NCI-H2171 treated with DMSO at 0.1 percent for 48 hours (cell line): ENCODE measurements around the gene GLP1R.

Experiments used
- DNase-seq: peaks from one replicate; lab custom pipeline; 2025; lab: John Stamatoyannopoulos, UW

GLP1R gene

DNA sequence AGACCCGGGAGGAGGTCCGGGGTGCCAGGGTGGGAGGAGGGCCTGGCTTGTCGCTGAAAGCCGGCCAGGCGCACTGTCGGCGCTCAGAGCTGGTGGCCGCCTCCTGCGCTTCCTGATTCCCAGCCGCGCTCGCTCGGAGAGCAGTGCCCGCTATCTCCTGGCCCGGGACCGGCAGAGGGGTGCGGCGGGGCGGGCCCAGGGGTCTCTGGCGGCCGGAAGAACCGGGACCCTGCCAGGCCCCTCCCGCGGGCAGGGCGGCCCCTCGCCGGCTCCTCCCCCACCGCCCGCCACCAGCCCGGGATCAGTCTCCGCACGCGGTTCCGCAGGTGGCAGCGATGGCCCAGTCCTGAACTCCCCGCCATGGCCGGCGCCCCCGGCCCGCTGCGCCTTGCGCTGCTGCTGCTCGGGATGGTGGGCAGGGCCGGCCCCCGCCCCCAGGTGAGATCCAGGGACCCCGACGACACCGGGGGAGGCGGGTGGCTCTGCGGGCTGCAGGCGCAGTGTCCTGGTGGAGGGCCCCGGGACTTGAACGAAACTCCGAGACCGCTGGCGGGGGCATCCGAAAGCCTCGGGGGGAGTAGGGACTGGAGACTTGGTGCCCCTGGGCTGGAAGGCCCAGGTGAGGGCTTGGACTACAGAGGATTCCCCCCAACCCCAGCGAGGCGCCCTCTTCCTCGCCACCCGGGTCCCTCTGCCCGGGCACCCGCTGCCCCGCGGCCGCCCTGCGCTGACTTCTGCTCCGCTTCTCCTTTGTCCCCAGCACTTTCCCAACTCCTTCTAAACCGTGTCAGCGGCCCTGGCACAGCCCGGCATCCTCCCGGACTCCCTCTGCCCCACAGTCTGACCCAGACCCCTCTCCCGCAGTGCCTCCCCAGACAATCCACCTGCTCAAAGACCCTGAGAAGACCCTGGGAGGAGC, at the start of gene GLP1R:
Gene GLP1R (plus strand): TSS at position 301 of the 919 bp plus-strand sequence. CDS start 60 bp downstream, at position 361.
- DNase-seq, result no peak

DNA sequence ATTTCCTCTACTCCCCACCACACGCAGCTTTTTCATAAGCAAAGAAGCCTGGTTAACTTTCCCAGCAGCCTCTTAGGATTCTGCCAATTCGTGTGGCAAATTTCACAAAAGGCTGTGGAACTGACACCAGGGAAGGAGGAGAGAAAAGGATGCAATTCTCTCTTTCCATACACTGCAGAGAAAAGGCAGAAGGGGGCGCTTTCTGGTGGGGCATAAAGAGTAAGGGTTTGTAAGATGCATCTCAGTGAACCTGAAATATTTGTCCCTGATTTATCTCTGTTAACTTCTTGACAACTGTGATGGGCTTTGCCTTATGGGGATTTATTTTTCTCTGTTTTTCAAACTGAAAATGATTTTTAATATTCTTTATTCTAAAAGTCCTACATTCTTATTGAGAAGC, 45.5 kb upstream of the GLP1R start:
- DNase-seq, result no peak

DNA sequence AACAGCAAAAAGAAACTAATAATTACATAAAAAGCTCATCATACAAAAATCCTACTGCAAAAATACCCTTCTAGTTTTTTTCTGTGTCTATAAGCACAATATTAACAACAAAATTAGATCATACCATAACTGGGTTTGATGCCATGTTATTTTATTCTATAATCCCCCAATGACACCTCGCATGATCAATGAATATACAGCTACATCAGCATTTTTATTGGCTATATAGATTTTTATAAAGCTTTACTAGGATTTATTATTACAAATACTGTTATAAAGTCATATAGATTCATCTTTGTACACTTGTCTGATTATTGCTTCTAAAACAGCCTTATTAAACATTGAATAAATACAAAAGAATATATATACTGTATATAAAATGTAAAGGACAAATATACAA, 45.1 kb upstream of the GLP1R start:
- DNase-seq, result no peak

DNA sequence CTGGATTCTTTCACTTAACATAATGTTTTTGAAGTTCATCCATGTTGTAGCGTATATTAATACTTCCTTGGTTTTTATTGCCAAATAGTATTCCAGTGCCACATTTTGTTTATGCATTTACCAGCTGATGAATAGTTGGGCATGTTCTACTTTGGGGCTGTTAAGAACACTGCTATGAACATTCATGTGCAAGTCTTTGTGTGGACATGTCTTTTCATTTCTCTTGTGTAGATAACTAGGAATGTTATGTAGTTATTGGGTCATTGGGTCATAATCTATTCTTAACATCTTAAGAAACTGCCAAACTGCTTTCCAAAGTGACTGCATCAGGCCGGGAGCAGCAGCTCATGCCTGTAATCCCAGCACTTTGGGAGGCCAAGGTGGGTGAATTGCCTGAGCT, 43.8 kb upstream of the GLP1R start:
- no peak for DNase-seq

- no peak for DNase-seq
Measured at GRCh38 chr6:39005774-39006173, 42.8 kb upstream of the GLP1R start.

GRCh38 chr6:39007575-39007974, 41.0 kb upstream of the GLP1R start:
- DNase-seq, result no peak

- DNase-seq, result no peak
Measured at GRCh38 chr6:39008737-39009136, 39.8 kb upstream of the GLP1R start.

GRCh38 chr6:39009476-39009875, 39.1 kb upstream of the GLP1R start:
- no peak for DNase-seq

DNA sequence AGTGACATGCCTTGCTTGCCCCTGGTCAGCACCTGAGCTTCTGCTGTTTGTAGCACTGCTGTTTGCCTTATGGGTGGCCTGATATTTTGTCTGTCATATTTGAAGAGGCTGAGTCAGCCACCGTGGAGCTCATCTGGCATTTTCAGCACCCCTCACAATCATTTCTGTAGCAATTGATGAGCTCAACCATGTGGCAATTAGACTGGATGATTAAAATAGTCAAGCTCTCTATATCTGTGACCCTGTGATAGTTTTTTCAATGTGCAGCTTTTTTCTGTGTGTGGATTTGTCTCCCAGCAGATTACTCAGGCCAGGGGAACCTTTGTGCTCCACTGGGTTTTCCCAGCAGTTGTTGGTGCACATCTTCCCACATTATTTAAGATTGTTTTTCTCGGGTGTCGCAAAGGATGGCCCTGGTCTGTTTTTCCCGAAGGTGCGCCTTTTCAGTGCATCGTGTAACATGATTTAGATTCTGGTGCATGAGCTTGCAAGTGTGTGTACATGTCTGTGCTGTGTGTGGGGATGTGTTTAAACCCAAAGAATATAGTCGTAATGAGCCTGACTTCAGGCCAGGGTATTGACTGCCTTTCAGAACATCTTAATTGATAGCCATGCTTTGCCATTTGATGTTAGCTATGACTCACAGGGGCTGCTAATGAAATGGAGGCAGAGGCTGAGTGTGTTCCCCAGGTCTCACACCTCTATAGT, 31.6 kb upstream of the GLP1R start:
- DNase-seq, result no peak

GRCh38 chr6:39017547-39017880, 31.1 kb upstream of the GLP1R start:
- no peak for DNase-seq

DNA sequence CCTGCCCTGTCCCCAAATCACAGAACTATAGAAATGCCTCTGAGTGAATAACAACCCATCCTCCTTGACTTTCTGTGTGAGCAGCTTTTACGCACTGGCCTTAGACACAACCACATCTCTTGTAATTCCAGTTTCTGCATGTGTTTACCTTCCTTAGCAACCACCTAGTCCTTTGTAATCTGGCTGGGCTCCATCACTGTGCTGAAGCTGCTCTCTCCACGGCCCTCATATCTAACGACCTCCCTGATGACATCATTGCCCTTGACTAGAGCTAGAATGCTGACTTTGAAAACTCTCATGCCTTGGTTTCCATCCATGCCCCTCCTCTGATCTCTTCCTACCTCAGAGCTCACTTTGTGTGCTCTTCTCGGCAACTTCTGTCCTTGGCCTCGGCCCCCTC, 30.5 kb upstream of the GLP1R start:
- DNase-seq, result no peak

DNA sequence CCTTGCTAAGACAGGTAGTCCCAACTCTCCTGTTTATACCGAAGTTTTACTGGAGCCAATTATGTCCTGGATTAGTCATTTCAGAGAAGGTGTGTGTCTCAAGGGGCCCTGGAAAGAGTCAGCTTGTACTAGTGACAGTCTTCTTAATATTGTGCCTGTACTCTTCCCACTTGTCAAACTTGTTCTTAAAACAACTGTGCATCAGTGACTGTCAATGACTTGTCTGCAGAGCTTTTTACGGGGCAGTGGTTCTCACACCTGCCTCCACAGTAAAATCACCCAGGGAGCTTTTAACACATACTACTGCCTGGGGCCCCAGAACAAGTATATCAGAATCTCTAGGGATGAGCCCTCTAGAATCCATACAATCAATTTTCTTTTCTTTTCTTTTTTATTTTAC, 28.4 kb upstream of the GLP1R start:
- no peak for DNase-seq

- no peak for DNase-seq
Measured at GRCh38 chr6:39021041-39021440, 27.5 kb upstream of the GLP1R start.

DNA sequence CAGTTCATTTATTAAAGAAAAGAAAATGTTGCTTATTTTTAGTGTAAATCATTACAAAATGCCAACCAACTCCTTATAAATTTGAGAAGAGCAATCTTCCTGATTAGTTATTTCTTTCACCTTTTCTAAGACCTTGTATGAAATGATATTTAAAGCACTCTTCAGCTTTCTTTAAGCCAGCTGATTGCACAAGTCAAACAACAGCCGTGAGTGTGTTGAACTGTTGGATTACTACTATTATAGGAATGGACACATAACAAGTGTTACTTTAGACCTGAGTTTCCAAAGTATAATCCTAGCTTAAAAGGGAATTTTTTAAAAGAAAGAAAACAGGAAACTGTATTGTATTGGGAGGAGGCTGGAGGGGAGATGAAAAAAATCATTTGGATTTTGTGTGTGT, 26.8 kb upstream of the GLP1R start:
- no peak for DNase-seq

DNA sequence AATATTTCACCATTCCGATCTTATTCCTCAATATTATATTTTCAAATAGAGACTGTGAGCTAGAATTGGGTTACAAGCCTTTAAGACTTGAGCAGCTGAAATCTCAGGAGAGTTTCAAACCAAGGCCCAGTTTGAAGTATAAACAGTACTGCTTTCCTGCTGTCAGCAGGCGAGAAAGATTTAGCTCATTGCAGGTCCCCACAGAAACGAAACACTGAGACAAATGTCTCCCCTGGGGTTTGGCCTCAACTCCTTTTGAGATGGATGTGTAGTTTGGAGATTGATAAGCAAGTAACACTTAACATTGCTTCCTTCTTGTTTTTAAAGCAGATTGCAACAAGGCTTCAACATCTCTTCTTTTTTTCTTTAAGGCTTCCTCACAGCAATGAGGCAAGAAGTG, 22.4 kb upstream of the GLP1R start:
- peak; percentile 19 for DNase-seq

DNA sequence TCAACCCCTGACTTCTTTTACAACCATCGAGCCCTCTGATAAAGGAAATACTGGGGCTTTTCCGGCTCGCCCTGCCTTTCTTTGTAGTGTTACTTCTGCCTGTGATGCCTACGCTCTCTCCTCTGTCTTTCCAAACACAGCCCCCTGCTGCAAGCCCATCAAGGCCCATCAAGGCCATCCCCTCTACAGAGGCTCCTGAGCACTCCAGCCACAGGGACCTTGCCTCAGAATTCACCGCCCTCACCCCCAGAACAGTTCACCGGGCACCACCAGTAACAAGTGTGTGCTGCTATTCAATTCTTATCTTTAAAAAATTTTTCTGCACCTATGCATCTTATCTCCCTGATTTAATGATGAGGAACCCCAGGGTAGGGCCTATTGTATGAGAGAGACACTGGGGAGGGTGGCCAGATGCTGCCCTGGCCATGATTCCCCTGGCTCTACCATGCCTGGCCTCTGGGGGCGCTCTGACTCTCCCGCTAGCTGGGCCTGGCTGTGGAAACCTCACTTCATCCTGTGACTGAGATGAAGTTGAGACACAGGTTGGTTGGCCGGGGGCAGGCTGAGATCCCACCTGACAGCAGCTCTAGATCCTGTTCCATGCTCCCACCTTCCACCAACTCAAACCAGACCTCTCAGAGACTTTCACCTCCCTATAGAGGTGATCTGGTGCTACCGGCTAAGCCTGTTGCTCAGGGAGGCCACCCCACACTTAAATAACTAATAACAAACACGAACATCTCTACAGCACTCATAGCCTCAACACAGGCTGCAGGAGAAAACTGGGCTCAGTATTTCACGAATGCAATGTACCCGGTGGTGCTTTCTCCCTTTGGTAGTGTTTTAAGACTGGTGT, 19.2 kb upstream of the GLP1R start:
- DNase-seq, result peak; percentile 13

DNA sequence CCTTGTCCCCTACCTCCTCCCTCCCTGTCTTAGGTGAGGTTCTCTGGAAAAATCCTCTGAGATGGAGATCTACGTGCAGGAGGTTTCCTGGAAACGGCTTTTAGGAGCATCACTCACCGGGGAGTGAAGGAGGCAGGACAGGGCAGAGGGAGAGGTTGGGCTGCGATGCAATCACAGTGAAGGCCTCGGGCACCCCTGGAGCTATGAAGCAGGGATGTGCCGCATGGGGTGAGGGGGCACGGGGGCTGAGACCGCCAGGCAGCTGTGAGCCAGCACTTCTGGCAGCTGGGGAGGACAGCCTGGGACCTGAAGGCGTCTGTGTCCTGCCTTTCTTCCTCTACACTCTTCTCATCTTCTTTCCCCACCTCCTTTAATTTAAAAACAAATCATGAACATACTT, 12.9 kb upstream of the GLP1R start:
- no peak for DNase-seq

DNA sequence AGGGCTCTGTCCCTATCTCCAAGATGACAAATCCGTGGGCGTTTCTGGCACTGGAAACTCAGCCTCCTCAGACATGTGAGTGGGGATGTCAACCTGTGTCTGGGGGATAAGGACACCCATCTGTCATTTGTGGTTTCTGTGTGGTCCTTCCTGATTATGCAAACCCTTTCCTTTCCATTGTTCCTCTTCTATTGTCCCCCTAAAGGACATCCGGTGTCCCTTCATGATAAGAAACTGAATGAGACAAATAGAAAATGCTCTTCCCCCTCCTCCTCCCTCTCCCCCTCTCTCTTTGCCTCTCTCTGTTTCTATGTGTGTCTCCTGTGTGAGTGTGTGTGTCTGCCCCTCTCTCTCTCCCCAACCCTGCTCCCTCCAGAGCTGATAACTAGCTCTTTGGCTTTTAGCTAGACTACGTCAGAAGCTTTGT, 11.5 kb upstream of the GLP1R start:
- no peak for DNase-seq

GRCh38 chr6:39037707-39038106, 10.9 kb upstream of the GLP1R start:
- peak; percentile 56 for DNase-seq

- no peak for DNase-seq
Measured at GRCh38 chr6:39040080-39040673, 8.4 kb upstream of the GLP1R start.

DNA sequence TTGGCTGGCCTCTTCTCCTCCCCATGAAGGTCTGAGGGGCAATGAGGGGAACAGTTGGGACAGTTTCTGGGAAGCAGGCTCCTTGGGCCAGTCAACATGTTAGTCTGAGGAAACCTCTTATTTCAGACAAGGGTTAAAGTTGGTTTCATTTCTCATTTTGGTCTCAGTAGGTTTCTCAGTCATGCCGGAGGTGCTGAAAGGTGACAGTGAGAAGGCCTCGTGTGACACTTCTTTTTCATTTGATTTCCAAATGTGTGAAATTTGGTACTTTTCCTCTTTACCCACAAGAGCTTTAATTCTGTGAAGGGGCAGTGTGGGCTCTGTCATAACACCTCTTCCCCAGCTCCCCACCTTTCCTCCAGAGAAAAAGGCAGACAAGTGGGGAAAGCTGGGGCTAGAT, 7.5 kb upstream of the GLP1R start:
- DNase-seq, result no peak

- no peak for DNase-seq
Measured at GRCh38 chr6:39043776-39044175, 4.8 kb upstream of the GLP1R start.
